Measurements from ENCODE around the gene OR4M1.
"Not testable (repeated sequence)": the region's sequence is repeated elsewhere in the genome, so short reads cannot be mapped to it uniquely, and the experiment has no call there.

Gene OR4M1

GRCh38 chr14:19823178-19823577, 49.9 kb downstream of the OR4M1 start:
- DNase-seq (ENCODE audit: low spot score) = no peak

- DNase-seq (ENCODE audit: low spot score) = no peak
These were observed 50.5 kb downstream of the OR4M1 start for GRCh38 chr14:19823765-19824164.

- DNase-seq (ENCODE audit: low spot score) = not testable (repeated sequence)
These were observed 54.4 kb downstream of the OR4M1 start for GRCh38 chr14:19827626-19828244.

- no peak for DNase-seq (ENCODE audit: low spot score)
These were observed 55.0 kb downstream of the OR4M1 start for GRCh38 chr14:19828314-19828713.

Data from Ammon's horn (tissue), 1 donor.